ENCODE data around the gene FANK1.
"Not testable (repeated sequence)": the region's sequence is repeated elsewhere in the genome, so short reads cannot be mapped to it uniquely, and the experiment has no call there.

FANK1 gene

GRCh38 chr10:125896088-125896934 is at the start of gene FANK1:
FANK1 (plus strand) TSS chr10:125896564; CDS start chr10:125896643, 79 bp downstream.
- DNase-seq: peak; percentile 27 to 67

GRCh38 chr10:125846894-125847293 is 49.5 kb upstream of the FANK1 start:
- no peak for DNase-seq

- DNase-seq: no peak
Observed at GRCh38 chr10:125848371-125848770, 48.0 kb upstream of the FANK1 start.

- DNase-seq: no peak
Observed at GRCh38 chr10:125848857-125849256, 47.5 kb upstream of the FANK1 start.

GRCh38 chr10:125849448-125849847 is 46.9 kb upstream of the FANK1 start:
- no peak for DNase-seq

- no peak for DNase-seq
Observed at GRCh38 chr10:125850766-125851731, 45.3 kb upstream of the FANK1 start.

- DNase-seq: no peak
Observed at GRCh38 chr10:125852487-125852886, 43.9 kb upstream of the FANK1 start.

- DNase-seq: no peak
Observed at GRCh38 chr10:125857185-125857760, 39.1 kb upstream of the FANK1 start.

GRCh38 chr10:125859128-125859817 is 37.1 kb upstream of the FANK1 start:
- DNase-seq: no peak

- no peak for DNase-seq
Observed at GRCh38 chr10:125865120-125865519, 31.2 kb upstream of the FANK1 start.

GRCh38 chr10:125866421-125867029 is 29.8 kb upstream of the FANK1 start:
- no peak for DNase-seq

GRCh38 chr10:125868372-125868975 is 27.9 kb upstream of the FANK1 start:
- DNase-seq: peak in 1 of 2 experiments; percentile 5

GRCh38 chr10:125871338-125871737 is 25.0 kb upstream of the FANK1 start:
- no peak for DNase-seq

- DNase-seq: peak in 1 of 2 experiments; percentile 47
Observed at GRCh38 chr10:125878957-125879835, 17.2 kb upstream of the FANK1 start.

- DNase-seq: no peak
Observed at GRCh38 chr10:125880719-125881118, 15.6 kb upstream of the FANK1 start.

GRCh38 chr10:125881192-125881591 is 15.2 kb upstream of the FANK1 start, which contains the start of gene DHX32:
DHX32 (minus strand) TSS chr10:125881292; CDS start chr10:125880824, 468 bp downstream.
- no peak for DNase-seq

- DNase-seq: no peak
Observed at GRCh38 chr10:125882596-125882995, 13.8 kb upstream of the FANK1 start.

- no peak for DNase-seq
Observed at GRCh38 chr10:125883211-125883610, 13.2 kb upstream of the FANK1 start.

- no peak for DNase-seq
Observed at GRCh38 chr10:125886914-125887512, 9.4 kb upstream of the FANK1 start.

GRCh38 chr10:125889441-125889840 is 6.9 kb upstream of the FANK1 start:
- not testable (repeated sequence) for DNase-seq

Data from SW 1271 (cell line).